Measurements from ENCODE around the gene PLXNB1.
"Not testable (repeated sequence)": the region's sequence is repeated elsewhere in the genome, so short reads cannot be mapped to it uniquely, and the experiment has no call there.

PLXNB1 gene

GRCh38 chr3:48429960-48430707 is at the start of gene PLXNB1:
Gene PLXNB1 (minus strand): TSS chr3:48430086. CDS start chr3:48424611, 5,475 bp downstream.
- DNase-seq (ENCODE audit: low read depth in 2 of 3, low spot score in 1 of 3), result no peak

GRCh38 chr3:48478626-48479555 is 49.0 kb upstream of the PLXNB1 start:
- no peak for DNase-seq (ENCODE audit: low read depth in 2 of 3, low spot score in 1 of 3)

- no peak for DNase-seq (ENCODE audit: low read depth in 2 of 3, low spot score in 1 of 3)
Measured at GRCh38 chr3:48477959-48478520, 48.2 kb upstream of the PLXNB1 start.

- DNase-seq (ENCODE audit: low read depth in 2 of 3, low spot score in 1 of 3), result no peak
Measured at GRCh38 chr3:48476426-48477053, 46.7 kb upstream of the PLXNB1 start.

GRCh38 chr3:48475188-48475587 is 45.3 kb upstream of the PLXNB1 start:
- no peak for DNase-seq (ENCODE audit: low read depth in 2 of 3, low spot score in 1 of 3)

GRCh38 chr3:48474619-48475018 is 44.7 kb upstream of the PLXNB1 start:
- no peak for DNase-seq (ENCODE audit: low read depth in 2 of 3, low spot score in 1 of 3)

GRCh38 chr3:48474031-48474430 is 44.1 kb upstream of the PLXNB1 start:
- DNase-seq (ENCODE audit: low read depth in 2 of 3, low spot score in 1 of 3), result not testable (repeated sequence)

GRCh38 chr3:48473617-48473952 is 43.7 kb upstream of the PLXNB1 start:
- DNase-seq (ENCODE audit: low read depth in 2 of 3, low spot score in 1 of 3), result no peak

GRCh38 chr3:48472923-48473616 is 43.2 kb upstream of the PLXNB1 start:
- DNase-seq (ENCODE audit: low read depth in 2 of 3, low spot score in 1 of 3), result peak; percentile 90 to 95 (median 94)

- DNase-seq (ENCODE audit: low read depth in 2 of 3, low spot score in 1 of 3), result no peak
Measured at GRCh38 chr3:48472673-48472922, 42.7 kb upstream of the PLXNB1 start.

GRCh38 chr3:48470286-48470685 is 40.4 kb upstream of the PLXNB1 start:
- no peak for DNase-seq (ENCODE audit: low read depth in 2 of 3, low spot score in 1 of 3)

- no peak for DNase-seq (ENCODE audit: low read depth in 2 of 3, low spot score in 1 of 3)
Measured at GRCh38 chr3:48469046-48469915, 39.4 kb upstream of the PLXNB1 start.

GRCh38 chr3:48468329-48468731 is 38.4 kb upstream of the PLXNB1 start:
- DNase-seq (ENCODE audit: low read depth in 2 of 3, low spot score in 1 of 3), result no peak

GRCh38 chr3:48467473-48468267 is 37.8 kb upstream of the PLXNB1 start:
- no peak for DNase-seq (ENCODE audit: low read depth in 2 of 3, low spot score in 1 of 3)

GRCh38 chr3:48467110-48467454 is 37.2 kb upstream of the PLXNB1 start:
- no peak for DNase-seq (ENCODE audit: low read depth in 2 of 3, low spot score in 1 of 3)

- DNase-seq (ENCODE audit: low read depth in 2 of 3, low spot score in 1 of 3), result no peak
Measured at GRCh38 chr3:48466386-48467109, 36.7 kb upstream of the PLXNB1 start.

- DNase-seq (ENCODE audit: low read depth in 2 of 3, low spot score in 1 of 3), result peak; percentile 59 to 76 (median 71)
Measured at GRCh38 chr3:48465531-48466378, 35.9 kb upstream of the PLXNB1 start.

GRCh38 chr3:48465237-48465530 is 35.3 kb upstream of the PLXNB1 start:
- no peak for DNase-seq (ENCODE audit: low read depth in 2 of 3, low spot score in 1 of 3)

All from stimulated activated CD4-positive, alpha-beta T cell treated with anti-CD3 and anti-CD28 coated beads, Interleukin-12 subunit alpha, Interleukin-12 subunit beta, amount 100 ng/mL, for 48 hours (primary cell).